Measurements from ENCODE around the gene SERAC1. TPM values are rescaled to one million over a fixed set of nuclear protein-coding genes. Genes with fewer than 3 reads are reported as not detected.

SERAC1 gene
- polyA plus RNA-seq, 1 donor (not counting 4 experiments of a cell fraction or from before 2014, with no cell fraction given), result 10.1 TPM

GRCh38 chr6:158067436-158068015 is 100.5 kb downstream of the SERAC1 start:
- Histone ChIP-seq H3K9ac (ENCODE audit: control insufficient read depth, extremely low read depth, insufficient read depth, low read length) (no peak overlapping the region), H4K20me1 (ENCODE audit: control insufficient read depth, extremely low read depth, insufficient read depth, low read length) (no peaks in the 10 kb centered on the region), H3K27me3 (ENCODE audit: control insufficient read depth, extremely low read depth, insufficient read depth, low read length) (no peaks in the 10 kb centered on the region), H3K9me1 (ENCODE audit: control insufficient read depth, extremely low read depth, insufficient read depth, low read length) (no peaks in the 10 kb centered on the region), H3K27ac (ENCODE audit: control insufficient read depth, insufficient read depth, low read length) (no peak overlapping the region), H3K4me1 (ENCODE audit: control insufficient read depth, extremely low read depth, insufficient read depth, low read length) (peaks cover 29% of the 10 kb centered on the region), H3K4me3 (ENCODE audit: control insufficient read depth in 2 of 3, extremely low read depth in 1 of 3, insufficient read depth in 2 of 3, low read depth in 1 of 3, low read length in 3 of 3) (no peak overlapping the region), H3K9me3 (ENCODE audit: control insufficient read depth, low read depth, low read length) (no peaks in the 10 kb centered on the region), H3K36me3 (ENCODE audit: control insufficient read depth in 2 of 2, extremely low read depth in 1 of 2, insufficient read depth in 2 of 2, low read length in 2 of 2) (peaks cover 4 to 22% of the 10 kb centered on the region in 2 experiments), H2AFZ (ENCODE audit: control insufficient read depth, low read length) (no peak overlapping the region), H3K79me2 (ENCODE audit: control insufficient read depth, insufficient read depth, low read length) (no peaks in the 10 kb centered on the region), H3K4me2 (ENCODE audit: control insufficient read depth, extremely low read depth, insufficient read depth, low read depth, low read length) (no peak overlapping the region)
- dilution Hi-C loops (cut with MboI; ENCODE audit: extremely low pct_ligation_motif_present, low sequenced_read_pairs), result no loop called here
- no peak for FAIRE-seq
- TF ChIP-seq EZH2 (IDR thresholded peaks at IDR 0.05; ENCODE audit: low read length), result no peak
- TF ChIP-seq, protein P1, sequence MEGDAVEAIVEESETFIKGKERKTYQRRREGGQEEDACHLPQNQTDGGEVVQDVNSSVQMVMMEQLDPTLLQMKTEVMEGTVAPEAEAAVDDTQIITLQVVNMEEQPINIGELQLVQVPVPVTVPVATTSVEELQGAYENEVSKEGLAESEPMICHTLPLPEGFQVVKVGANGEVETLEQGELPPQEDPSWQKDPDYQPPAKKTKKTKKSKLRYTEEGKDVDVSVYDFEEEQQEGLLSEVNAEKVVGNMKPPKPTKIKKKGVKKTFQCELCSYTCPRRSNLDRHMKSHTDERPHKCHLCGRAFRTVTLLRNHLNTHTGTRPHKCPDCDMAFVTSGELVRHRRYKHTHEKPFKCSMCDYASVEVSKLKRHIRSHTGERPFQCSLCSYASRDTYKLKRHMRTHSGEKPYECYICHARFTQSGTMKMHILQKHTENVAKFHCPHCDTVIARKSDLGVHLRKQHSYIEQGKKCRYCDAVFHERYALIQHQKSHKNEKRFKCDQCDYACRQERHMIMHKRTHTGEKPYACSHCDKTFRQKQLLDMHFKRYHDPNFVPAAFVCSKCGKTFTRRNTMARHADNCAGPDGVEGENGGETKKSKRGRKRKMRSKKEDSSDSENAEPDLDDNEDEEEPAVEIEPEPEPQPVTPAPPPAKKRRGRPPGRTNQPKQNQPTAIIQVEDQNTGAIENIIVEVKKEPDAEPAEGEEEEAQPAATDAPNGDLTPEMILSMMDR (optimal IDR thresholded peaks at IDR 0.05 in 1 of 3, IDR thresholded peaks at IDR 0.05 in 1 of 3, conservative IDR thresholded peaks at IDR 0.05 in 1 of 3; ENCODE audit: extremely low read depth in 1 of 3, insufficient read depth in 2 of 3, low read length in 3 of 3), result no peak
- no peak for DNase-seq (ENCODE audit: low read depth, low spot score)

GRCh38 chr6:158066136-158066781 is 101.8 kb downstream of the SERAC1 start:
- Histone ChIP-seq H3K9me1 (ENCODE audit: control insufficient read depth, extremely low read depth, insufficient read depth, low read length) (no peaks in the 10 kb centered on the region), H3K27ac (ENCODE audit: control insufficient read depth, insufficient read depth, low read length) (no peak overlapping the region), H3K27me3 (ENCODE audit: control insufficient read depth, extremely low read depth, insufficient read depth, low read length) (no peaks in the 10 kb centered on the region), H3K9me3 (ENCODE audit: control insufficient read depth, low read depth, low read length) (no peaks in the 10 kb centered on the region), H3K4me2 (ENCODE audit: control insufficient read depth, extremely low read depth, insufficient read depth, low read depth, low read length) (no peak overlapping the region), H4K20me1 (ENCODE audit: control insufficient read depth, extremely low read depth, insufficient read depth, low read length) (no peaks in the 10 kb centered on the region), H3K79me2 (ENCODE audit: control insufficient read depth, insufficient read depth, low read length) (no peaks in the 10 kb centered on the region), H2AFZ (ENCODE audit: control insufficient read depth, low read length) (no peak overlapping the region), H3K36me3 (ENCODE audit: control insufficient read depth in 2 of 2, extremely low read depth in 1 of 2, insufficient read depth in 2 of 2, low read length in 2 of 2) (peaks cover 4 to 13% of the 10 kb centered on the region in 2 experiments), H3K9ac (ENCODE audit: control insufficient read depth, extremely low read depth, insufficient read depth, low read length) (no peak overlapping the region), H3K4me1 (ENCODE audit: control insufficient read depth, extremely low read depth, insufficient read depth, low read length) (peaks cover 29% of the 10 kb centered on the region), H3K4me3 (ENCODE audit: control insufficient read depth in 2 of 3, extremely low read depth in 1 of 3, insufficient read depth in 2 of 3, low read depth in 1 of 3, low read length in 3 of 3) (no peak overlapping the region)
- TF ChIP-seq, protein P1 (optimal IDR thresholded peaks at IDR 0.05 in 1 of 3, IDR thresholded peaks at IDR 0.05 in 1 of 3, conservative IDR thresholded peaks at IDR 0.05 in 1 of 3; ENCODE audit: extremely low read depth in 1 of 3, insufficient read depth in 2 of 3, low read length in 3 of 3), result no peak
- TF ChIP-seq EZH2 (IDR thresholded peaks at IDR 0.05; ENCODE audit: low read length), result no peak
- dilution Hi-C loops (cut with MboI; ENCODE audit: extremely low pct_ligation_motif_present, low sequenced_read_pairs), result no loop called here
- no peak for DNase-seq (ENCODE audit: low read depth, low spot score)
- no peak for FAIRE-seq
